Aorta (tissue), 5 donors: ENCODE results near the gene TTLL11. TPM values are rescaled to one million over a fixed set of nuclear protein-coding genes. Genes with fewer than 3 reads are reported as not detected.

Experiments used
- ATAC-seq: fragments of 200-7000 bp; cut with Tn5 transposase; one replicate; pipeline ENCODE4 v1.9.1; 2022; ENCODE audit warnings: moderate library complexity; ENCODE audit not compliant: low FRiP score
- DNase-seq, 2 donors: peaks; one replicate each; pipeline ENCODE4 v3.0.0-alpha.2; 2020
- H3K27ac ChIP-seq, 2 donors: one replicate each; pipeline ENCODE4 v1.5.1; 2013; ENCODE audit warnings: low read length in 2 of 2, mild to moderate bottlenecking in 2 of 2, moderate library complexity in 2 of 2, control low read depth in 1 of 2, inconsistent platforms in 1 of 2, low read depth in 1 of 2
- H3K27me3 ChIP-seq, 2 donors: one replicate each; pipeline ENCODE4 v1.6.1; 2013; ENCODE audit warnings: control low read depth in 1 of 2, low read length in 1 of 2, mild to moderate bottlenecking in 1 of 2, moderate library complexity in 1 of 2; ENCODE audit not compliant: insufficient read depth in 2 of 2, control insufficient read depth in 1 of 2
- H3K36me3 ChIP-seq, 2 donors: one replicate each; pipeline ENCODE4 v1.6.1; 2013; ENCODE audit warnings: control low read depth in 1 of 2, low read length in 1 of 2, mild to moderate bottlenecking in 1 of 2; ENCODE audit not compliant: insufficient read depth in 2 of 2, control insufficient read depth in 1 of 2
- H3K4me1 ChIP-seq, 2 donors: one replicate each; pipeline ENCODE4 v1.6.1; 2013; ENCODE audit warnings: low read length in 2 of 2, control low read depth in 1 of 2, mild to moderate bottlenecking in 1 of 2, moderate library complexity in 1 of 2; ENCODE audit not compliant: insufficient read depth in 2 of 2, control insufficient read depth in 1 of 2
- H3K4me3 ChIP-seq, 2 donors: one replicate each; pipeline ENCODE4 v1.5.1; 2013; ENCODE audit warnings: low read length in 2 of 2, control low read depth in 1 of 2, mild to moderate bottlenecking in 1 of 2
- H3K9me3 ChIP-seq: one replicate; pipeline ENCODE4 v1.6.1; 2013; ENCODE audit warnings: mild to moderate bottlenecking, low read length; ENCODE audit not compliant: control insufficient read depth
- WGBS, 2 donors: extraction: QIAGEN DNeasy Blood & Tissue Kit; methylation state at CpG; one replicate each; pipeline ENCODE4 v1.1.7; 2013; 5-methylcytosine and 5-hydroxymethylcytosine counted together
- intact Hi-C, 2 donors: fragments of 100-400 bp; cut with DNase I; formaldehyde crosslinking; loops; one replicate each; pipeline versions ENCODE4 v1.14.2 to v1.15.0; 2022
- polyA plus RNA-seq, 2 donors: library from polyadenylated mRNA; stranded (reverse); fragments of 200-250 nt; gene quantifications; one replicate each; pipeline ENCODE4 v1.2.3, GENCODE V29; 2013
- total RNA-seq, 2 donors: library from RNA; stranded (reverse); fragmentation: NEBNext Ultra II Directional; extraction: Animal tissue kit (Norgen Biotek cat#: 25700); gene quantifications; one replicate each; pipeline ENCODE4 v1.2.1, GENCODE V29; 2021
- donor health status: healthy with polysubstance abuse.
- donor health status: Bipolar disorder and iron deficiency.
- donor health status: DM: no; HTN: no; CAD: no.
- donor health status: DM: no; HTN: no; CAD: no.
- donor health status: DM: yes; HTN: yes; CAD: no.

The TTLL11 gene
- total and polyA plus RNA-seq, 4 donors: 7.7 to 31.4 (median 18.3) TPM

GRCh38 chr9:122084026-122084675, 9.0 kb downstream of the TTLL11 start:
- peaks cover 11 to 15% of the 10 kb centered on the region in 2 donors for H3K4me1 ChIP-seq
- intact Hi-C loops: loop anchor here in 1 of 2 donors (10.0 kb wide), 1 partner anchor 961 kb away; no protein-coding TSS in a partner anchor
- DNase-seq: no peak
- no peaks in the 10 kb centered on the region for H3K27me3 ChIP-seq
- WGBS, 2 donors: 4 to 12% methylated on average over 9 of the region's 9 CpGs
- H3K27ac ChIP-seq: peak overlapping the region; percentile 47 to 51
- no peaks in the 10 kb centered on the region for H3K36me3 ChIP-seq
- H3K4me3 ChIP-seq: peak overlapping the region in 1 of 2 donors; percentile 47
- H3K9me3 ChIP-seq: no peaks in the 10 kb centered on the region
- ATAC-seq: no peak

GRCh38 chr9:122080986-122081385, 12.1 kb downstream of the TTLL11 start:
- intact Hi-C loops: loop anchor here in 1 of 2 donors (10.0 kb wide), 1 partner anchor 964 kb away; no protein-coding TSS in a partner anchor
- 8 to 12% methylated on average over 5 of the region's 5 CpGs for WGBS, 2 donors
- ATAC-seq: peak; percentile 5

GRCh38 chr9:122078557-122078956, 14.6 kb downstream of the TTLL11 start:
- Histone ChIP-seq H3K4me3 (no peak overlapping the region), H3K27me3 (no peaks in the 10 kb centered on the region), H3K27ac (no peak overlapping the region), H3K4me1 (peaks cover 0 to 8% of the 10 kb centered on the region in 2 donors), H3K36me3 (no peaks in the 10 kb centered on the region), H3K9me3 (no peaks in the 10 kb centered on the region)
- ATAC-seq (no peak), DNase-seq (no peak)
- intact Hi-C loops: loop anchor here in 1 of 2 donors (10.0 kb wide), 1 partner anchor 334 kb away; no protein-coding TSS in a partner anchor
- 85 to 93% methylated on average over 1 of the region's 1 CpG for WGBS, 2 donors

More at GRCh38 chr9:122080986-122081385, 12.1 kb downstream of the TTLL11 start:
- H3K36me3 ChIP-seq: no peaks in the 10 kb centered on the region
- DNase-seq: no peak
- H3K27ac ChIP-seq: peak overlapping the region; percentile 36 to 44
- H3K4me3 ChIP-seq: no peak overlapping the region
- no peaks in the 10 kb centered on the region for H3K27me3 ChIP-seq
- peaks cover 0 to 7% of the 10 kb centered on the region in 2 donors for H3K4me1 ChIP-seq
- no peaks in the 10 kb centered on the region for H3K9me3 ChIP-seq

DNA sequence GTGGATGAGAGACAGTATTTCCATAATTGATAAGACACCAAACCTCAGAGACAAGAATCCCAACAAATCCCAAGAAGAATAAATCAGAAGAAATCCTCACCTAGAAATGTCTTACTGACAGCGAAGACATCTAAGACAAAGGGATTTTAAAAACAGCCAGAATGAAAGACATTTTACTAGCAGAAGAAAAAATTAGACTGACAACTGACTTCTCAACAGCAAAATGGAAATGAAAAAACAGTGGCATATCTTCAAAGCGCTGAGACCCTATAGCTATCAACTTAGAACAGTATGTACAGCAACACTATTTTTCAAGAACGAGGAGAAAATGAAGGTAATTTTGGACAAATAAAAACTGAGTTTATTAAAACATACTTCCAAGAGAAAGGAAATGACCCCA, 16.3 kb downstream of the TTLL11 start:
- ATAC-seq: no peak
- intact Hi-C loops: loop anchor here in 1 of 2 donors (10.0 kb wide), 1 partner anchor 332 kb away; no protein-coding TSS in a partner anchor
- Histone ChIP-seq H3K36me3 (no peaks in the 10 kb centered on the region), H3K9me3 (no peaks in the 10 kb centered on the region), H3K4me3 (no peak overlapping the region), H3K27ac (peak overlapping the region in 1 of 2 donors; percentile 100), H3K27me3 (no peaks in the 10 kb centered on the region), H3K4me1 (peaks cover 0 to 12% of the 10 kb centered on the region in 2 donors)
- WGBS, 2 donors: 82 to 84% methylated on average over 3 of the region's 3 CpGs
- DNase-seq: no peak

DNA sequence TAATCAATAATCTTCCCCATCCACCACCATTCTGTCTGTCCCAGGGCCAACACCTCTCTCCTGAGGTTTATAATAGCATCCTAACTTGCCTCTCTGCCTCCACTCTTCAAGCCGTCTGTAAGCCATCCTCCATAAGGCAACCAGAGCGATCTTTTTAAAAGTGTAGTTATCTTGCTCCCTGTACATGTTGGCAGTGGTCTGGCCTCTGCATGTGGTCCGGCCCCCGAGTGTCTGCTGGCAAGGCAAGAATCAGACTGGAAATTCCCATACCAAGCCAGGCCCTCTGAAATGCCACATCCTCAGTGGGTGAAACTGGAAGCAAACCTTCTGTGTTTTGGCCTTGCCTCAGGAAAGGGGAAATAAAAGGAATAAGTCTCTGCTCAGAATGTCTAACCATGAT, 17.0 kb downstream of the TTLL11 start:
- Histone ChIP-seq H3K4me1 (peaks cover 0 to 9% of the 10 kb centered on the region in 2 donors), H3K36me3 (no peaks in the 10 kb centered on the region), H3K27me3 (no peaks in the 10 kb centered on the region), H3K4me3 (no peak overlapping the region), H3K9me3 (no peaks in the 10 kb centered on the region), H3K27ac (peak overlapping the region; percentile 100)
- 3 to 8% methylated on average over 4 of the region's 4 CpGs for WGBS, 2 donors
- ATAC-seq (peak; percentile 79), DNase-seq (peak; percentile 74 to 80)
- intact Hi-C loops: loop anchor here in 1 of 2 donors (10.0 kb wide), 1 partner anchor 331 kb away; no protein-coding TSS in a partner anchor

- no peak for DNase-seq
- intact Hi-C loops: loop anchor here in 1 of 2 donors (10.0 kb wide), 1 partner anchor 331 kb away; no protein-coding TSS in a partner anchor
- 5 to 11% methylated on average over 5 of the region's 5 CpGs for WGBS, 2 donors
- Histone ChIP-seq H3K27me3 (no peaks in the 10 kb centered on the region), H3K36me3 (no peaks in the 10 kb centered on the region), H3K9me3 (no peaks in the 10 kb centered on the region), H3K4me1 (peaks cover 0 to 7% of the 10 kb centered on the region in 2 donors), H3K27ac (peak overlapping the region; percentile 100), H3K4me3 (peak overlapping the region in 1 of 2 donors; percentile 6)
- ATAC-seq: peak; percentile 80
These were observed 17.7 kb downstream of the TTLL11 start for GRCh38 chr9:122075135-122076030.

GRCh38 chr9:122071715-122072114, 21.4 kb downstream of the TTLL11 start:
- H3K4me1 ChIP-seq: peaks cover 0 to 7% of the 10 kb centered on the region in 2 donors
- intact Hi-C loops: loop anchor here (5.0 to 10.0 kb wide), 2 partner anchors 34 to 327 kb away; no protein-coding TSS in a partner anchor
- WGBS, 2 donors: 93 to 96% methylated on average over 3 of the region's 3 CpGs

DNA sequence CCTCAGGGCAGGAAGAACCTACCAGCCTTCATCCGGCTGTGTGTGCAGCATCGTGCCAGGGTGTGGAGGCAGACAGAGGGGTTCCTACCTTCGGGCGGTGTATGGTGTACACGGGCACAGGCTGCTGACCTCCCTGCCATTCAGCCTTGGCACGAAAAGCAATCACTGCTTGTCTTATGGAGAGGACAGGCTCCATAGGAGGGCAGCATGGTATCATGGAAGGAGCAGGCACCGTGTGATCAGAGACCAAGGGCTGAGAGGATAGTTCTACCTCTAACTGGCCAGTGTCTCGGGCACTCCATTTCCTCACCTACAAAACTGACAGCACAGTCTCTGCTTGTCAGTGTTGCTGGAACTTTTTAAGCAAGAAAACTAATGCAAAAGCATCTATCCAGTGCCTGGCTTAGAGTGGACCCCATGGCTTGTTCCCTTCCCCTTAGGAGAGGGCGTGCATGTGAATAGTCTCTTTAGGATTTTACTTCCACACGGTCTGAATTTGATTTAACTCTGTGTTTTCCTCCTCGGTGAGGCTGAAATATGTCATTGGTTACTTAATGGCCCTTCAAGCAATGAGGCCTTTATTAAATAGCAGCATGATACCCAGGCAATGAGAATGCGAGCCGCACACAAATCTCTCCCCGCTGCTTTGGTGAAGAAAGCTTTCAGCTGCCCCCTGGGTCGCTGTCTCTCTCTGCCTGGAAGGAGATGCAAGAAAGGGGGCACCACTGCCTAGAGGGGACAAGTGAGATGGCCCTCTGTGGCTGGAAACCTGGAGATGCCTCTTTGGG, 22.2 kb downstream of the TTLL11 start:
- Histone ChIP-seq H3K9me3 (no peaks in the 10 kb centered on the region), H3K36me3 (no peaks in the 10 kb centered on the region), H3K4me3 (no peak overlapping the region), H3K4me1 (peaks cover 5 to 9% of the 10 kb centered on the region in 2 donors), H3K27ac (no peak overlapping the region), H3K27me3 (no peaks in the 10 kb centered on the region)
- intact Hi-C loops: loop anchor here (5.0 to 10.0 kb wide), 2 partner anchors 34 to 326 kb away; no protein-coding TSS in a partner anchor
- peak; percentile 30 for ATAC-seq
- no peak for DNase-seq
- 46 to 50% methylated on average over 15 of the region's 15 CpGs for WGBS, 2 donors

More at GRCh38 chr9:122071715-122072114, 21.4 kb downstream of the TTLL11 start:
- no peak overlapping the region for H3K4me3 ChIP-seq
- H3K27me3 ChIP-seq: no peaks in the 10 kb centered on the region
- H3K9me3 ChIP-seq: no peaks in the 10 kb centered on the region
- H3K27ac ChIP-seq: no peak overlapping the region
- H3K36me3 ChIP-seq: no peaks in the 10 kb centered on the region
- DNase-seq (no peak), ATAC-seq (no peak)
